OCI-LY3 (cell line): ENCODE measurements around the gene RPN1.

Source experiments
- H2AFZ ChIP-seq: fragments of 200-600, 300-600 bp; shearing (Covaris generic); 2 replicates; pipeline ENCODE4 v1.6.0; 2014; ENCODE audit warnings: antibody characterized with exemption, low read depth, low read length
- H3K27ac ChIP-seq: fragments of 200-600, 300-600 bp; sonication (generic); 2 replicates; pipeline ENCODE4 v1.5.1; 2014; ENCODE audit warnings: mild to moderate bottlenecking, low read length, moderate library complexity, mixed read lengths
- H3K27me3 ChIP-seq: fragments of 200-600, 300-600 bp; sonication (generic); 2 replicates; pipeline ENCODE4 v1.6.1; 2014; ENCODE audit warnings: low read depth, low read length, mixed read lengths
- H3K36me3 ChIP-seq: fragments of 200-600, 300-600 bp; sonication (generic); replicated peaks from 2 replicates; pipeline ENCODE3; 2014; ENCODE audit warnings: low read depth, low read length, mixed read lengths
- H3K4me1 ChIP-seq: fragments of 300-600, 200-600 bp; sonication (generic); 2 replicates; pipeline ENCODE4 v1.6.1; 2014; ENCODE audit warnings: low read length, mixed read lengths
- H3K4me2 ChIP-seq: fragments of 200-600, 300-600 bp; sonication (generic); 2 replicates; pipeline ENCODE4 v1.6.1; 2014; ENCODE audit warnings: low read length, mixed read lengths
- H3K4me3 ChIP-seq: fragments of 300-600, 200-600 bp; sonication (generic); 2 replicates; pipeline ENCODE4 v1.5.1; 2014; ENCODE audit warnings: antibody characterized with exemption, mild to moderate bottlenecking, low read length, moderate library complexity
- H3K79me2 ChIP-seq: fragments of 300-600, 200-600 bp; shearing (Covaris generic); 2 replicates; pipeline ENCODE4 v1.6.1; 2014; ENCODE audit warnings: mild to moderate bottlenecking, low read length, mixed read lengths
- H3K9ac ChIP-seq: fragments of 300-600, 200-600 bp; shearing (Covaris generic); 2 replicates; pipeline ENCODE4 v1.6.0; 2014; ENCODE audit warnings: mild to moderate bottlenecking, low read length, moderate library complexity
- H3K9me3 ChIP-seq: fragments of 200-600, 300-600 bp; shearing (Covaris generic); 2 replicates; pipeline ENCODE4 v1.6.1; 2014; ENCODE audit warnings: low read length, mixed read lengths; ENCODE audit not compliant: insufficient read depth
- H4K20me1 ChIP-seq: fragments of 200-600, 300-600 bp; sonication (generic); 2 replicates; pipeline ENCODE4 v1.6.1; 2016; ENCODE audit warnings: low read length, mixed read lengths; ENCODE audit not compliant: insufficient read depth
- CTCF ChIP-seq: fragments of 200-600, 300-600 bp; sonication (generic); IDR thresholded peaks from 2 replicates; pipeline ENCODE4 v1.5.1; 2014; ENCODE audit warnings: antibody characterized with exemption, low read length, low read depth
- EZH2phosphoT487 ChIP-seq: fragments of 200-600 bp; shearing (Covaris generic); IDR thresholded peaks from 2 replicates; pipeline ENCODE4 v1.6.1; 2018; ENCODE audit warnings: antibody characterized with exemption, mixed run types, low read depth

The RPN1 gene

GRCh38 chr3:128606094-128606493 lies 44.5 kb downstream of the RPN1 start:
- Histone ChIP-seq H3K27me3 (no peaks in the 10 kb centered on the region), H3K9me3 (no peaks in the 10 kb centered on the region), H3K79me2 (no peaks in the 10 kb centered on the region), H3K4me1 (no peaks in the 10 kb centered on the region), H3K36me3 (no peaks in the 10 kb centered on the region), H3K4me3 (no peak overlapping the region), H3K4me2 (no peak overlapping the region), H4K20me1 (no peaks in the 10 kb centered on the region), H3K9ac (no peak overlapping the region), H2AFZ (no peak overlapping the region), H3K27ac (no peak overlapping the region)
- TF ChIP-seq EZH2phosphoT487 = no peak
- TF ChIP-seq CTCF = no peak

DNA sequence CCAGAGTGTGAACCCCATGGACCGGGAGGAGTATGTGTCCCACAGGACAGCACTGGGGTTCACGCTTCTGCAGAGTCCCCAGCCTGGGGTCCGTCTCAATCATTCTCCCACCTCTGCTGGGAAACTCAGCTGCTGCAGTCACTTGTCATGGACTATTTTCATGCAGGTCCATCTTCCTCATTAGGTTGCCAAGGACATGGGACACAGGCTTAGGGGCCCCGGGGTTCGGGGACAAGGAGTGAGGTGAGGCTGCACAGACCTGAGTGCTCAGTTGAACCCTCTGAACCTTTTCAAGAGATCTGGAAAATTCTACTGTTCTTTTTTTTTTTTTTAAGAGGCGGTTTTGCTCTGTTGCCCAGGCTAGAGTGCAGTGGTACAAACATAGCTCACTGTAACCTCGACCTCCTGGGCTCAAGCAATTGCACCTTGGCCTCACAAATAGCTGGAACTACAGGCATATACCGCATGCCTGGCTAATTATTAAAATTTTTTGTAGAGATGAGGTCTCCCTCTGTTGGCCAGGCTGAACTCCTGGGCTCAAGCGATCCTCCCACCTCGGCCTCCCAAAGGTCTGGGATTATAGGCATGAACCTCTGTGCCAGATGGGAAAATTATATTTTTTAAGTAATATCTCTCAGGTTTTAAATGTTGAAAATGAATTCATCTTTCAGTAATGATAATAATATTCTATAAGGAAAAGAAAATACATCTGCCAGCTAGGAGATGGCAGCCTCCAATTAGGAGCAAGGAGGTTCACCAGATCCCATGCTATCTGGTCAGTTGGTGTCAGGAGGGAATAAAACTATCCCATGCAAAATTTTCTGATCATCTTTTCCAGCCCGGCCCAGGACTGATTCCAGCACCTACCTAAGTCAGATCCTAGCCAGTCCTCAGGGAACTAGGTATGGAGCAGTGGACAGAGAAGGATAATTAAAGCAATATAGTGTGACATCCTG lies 45.2 kb downstream of the RPN1 start:
- no peaks in the 10 kb centered on the region for H3K27me3 ChIP-seq
- H3K79me2 ChIP-seq = no peaks in the 10 kb centered on the region
- H4K20me1 ChIP-seq = no peaks in the 10 kb centered on the region
- TF ChIP-seq EZH2phosphoT487 (no peak), CTCF (no peak)
- no peaks in the 10 kb centered on the region for H3K36me3 ChIP-seq
- H3K9ac ChIP-seq = no peak overlapping the region
- no peak overlapping the region for H2AFZ ChIP-seq
- no peaks in the 10 kb centered on the region for H3K9me3 ChIP-seq
- no peaks in the 10 kb centered on the region for H3K4me1 ChIP-seq
- no peak overlapping the region for H3K4me2 ChIP-seq
- H3K27ac ChIP-seq = no peak overlapping the region
- no peak overlapping the region for H3K4me3 ChIP-seq

GRCh38 chr3:128603811-128604775 lies 46.5 kb downstream of the RPN1 start:
- no peak overlapping the region for H3K27ac ChIP-seq
- H3K27me3 ChIP-seq = no peaks in the 10 kb centered on the region
- no peaks in the 10 kb centered on the region for H3K36me3 ChIP-seq
- H3K4me2 ChIP-seq = no peak overlapping the region
- no peaks in the 10 kb centered on the region for H3K79me2 ChIP-seq
- H3K4me3 ChIP-seq = no peak overlapping the region
- H2AFZ ChIP-seq = no peak overlapping the region
- H3K4me1 ChIP-seq = no peaks in the 10 kb centered on the region
- H3K9me3 ChIP-seq = no peaks in the 10 kb centered on the region
- H4K20me1 ChIP-seq = no peaks in the 10 kb centered on the region
- no peak for TF ChIP-seq CTCF
- no peak for TF ChIP-seq EZH2phosphoT487
- no peak overlapping the region for H3K9ac ChIP-seq

GRCh38 chr3:128603313-128603712 lies 47.3 kb downstream of the RPN1 start:
- no peaks in the 10 kb centered on the region for H3K27me3 ChIP-seq
- TF ChIP-seq EZH2phosphoT487 = no peak
- no peak for TF ChIP-seq CTCF
- no peaks in the 10 kb centered on the region for H3K36me3 ChIP-seq
- H3K9ac ChIP-seq = no peak overlapping the region
- no peaks in the 10 kb centered on the region for H3K4me1 ChIP-seq
- H3K4me2 ChIP-seq = no peak overlapping the region
- H3K9me3 ChIP-seq = no peaks in the 10 kb centered on the region
- H3K79me2 ChIP-seq = no peaks in the 10 kb centered on the region
- H4K20me1 ChIP-seq = no peaks in the 10 kb centered on the region
- no peak overlapping the region for H3K4me3 ChIP-seq
- H2AFZ ChIP-seq = no peak overlapping the region
- no peak overlapping the region for H3K27ac ChIP-seq
